Astrocyte (in vitro differentiated cells and primary cell): ENCODE data around the gene ROBO2. TPM values are rescaled to one million over a fixed set of nuclear protein-coding genes. Genes with fewer than 3 reads are reported as not detected.

Experiments used
- DNase-seq: peaks from one replicate; pipeline ENCODE4 v3.0.0-alpha.2; 2010; ENCODE audit warnings: low read depth
- FAIRE-seq: peaks from 2 replicates; lab custom pipeline; 2011; peaks lifted over from hg19 to GRCh38; lab: Jason Lieb, UNC
- H2AFZ ChIP-seq: 2 replicates; pipeline ENCODE4 v1.6.0; 2012; ENCODE audit warnings: low read depth, low read length, inconsistent platforms
- H3K27ac ChIP-seq: 2 replicates; pipeline ENCODE4 v1.5.1; 2011; ENCODE audit warnings: low read depth, low read length, inconsistent platforms
- H3K27me3 ChIP-seq: 2 replicates; pipeline ENCODE4 v1.6.0; 2011; ENCODE audit warnings: low read length, inconsistent platforms; ENCODE audit not compliant: insufficient read depth
- H3K36me3 ChIP-seq: 2 replicates; pipeline ENCODE4 v1.5.1; 2011; ENCODE audit warnings: low read length, inconsistent platforms; ENCODE audit not compliant: insufficient read depth
- H3K4me1 ChIP-seq: 2 replicates; pipeline ENCODE4 v1.5.1; 2011; ENCODE audit warnings: low read length, inconsistent platforms; ENCODE audit not compliant: insufficient read depth
- H3K4me2 ChIP-seq: 2 replicates; pipeline ENCODE4 v1.6.0; 2012; ENCODE audit warnings: low read length, inconsistent platforms
- H3K4me3 ChIP-seq: 2 replicates; pipeline ENCODE4 v1.5.1; 2011; ENCODE audit warnings: low read depth, mild to moderate bottlenecking, low read length, inconsistent platforms; ENCODE audit not compliant: insufficient read depth
- H3K79me2 ChIP-seq: 2 replicates; pipeline ENCODE4 v1.6.0; 2012; ENCODE audit warnings: mild to moderate bottlenecking, low read length, inconsistent platforms; ENCODE audit not compliant: insufficient read depth
- H3K9ac ChIP-seq: 2 replicates; pipeline ENCODE4 v1.6.0; 2012; ENCODE audit warnings: mild to moderate bottlenecking, low read length, inconsistent platforms
- H3K9me3 ChIP-seq: 2 replicates; pipeline ENCODE4 v1.5.1; 2012; ENCODE audit warnings: low read depth, mild to moderate bottlenecking, low read length, inconsistent platforms; ENCODE audit not compliant: insufficient read depth
- H4K20me1 ChIP-seq: 2 replicates; pipeline ENCODE4 v1.6.0; 2012; ENCODE audit warnings: low read length, inconsistent platforms; ENCODE audit not compliant: insufficient read depth
- H3K27ac Mint-ChIP-seq: one replicate; pipeline ENCODE4 v1.8.0; 2021; ENCODE audit warnings: mild to moderate bottlenecking, mixed read lengths; ENCODE audit not compliant: unreplicated experiment
- H3K27me3 Mint-ChIP-seq: one replicate; pipeline ENCODE4 v1.8.0; 2021; ENCODE audit warnings: low read depth, mixed read lengths; ENCODE audit not compliant: unreplicated experiment
- H3K36me3 Mint-ChIP-seq: one replicate; pipeline ENCODE4 v1.8.0; 2021; ENCODE audit warnings: low read depth, mixed read lengths; ENCODE audit not compliant: unreplicated experiment
- H3K4me1 Mint-ChIP-seq: one replicate; pipeline ENCODE4 v1.8.0; 2021; ENCODE audit warnings: low read depth, mixed read lengths; ENCODE audit not compliant: unreplicated experiment
- H3K4me3 Mint-ChIP-seq: one replicate; pipeline ENCODE4 v1.8.0; 2021; ENCODE audit warnings: mild to moderate bottlenecking, moderate library complexity, mixed read lengths; ENCODE audit not compliant: unreplicated experiment
- H3K9me3 Mint-ChIP-seq: one replicate; pipeline ENCODE4 v1.8.0; 2021; ENCODE audit warnings: mild to moderate bottlenecking, mixed read lengths; ENCODE audit not compliant: unreplicated experiment
- CTCF ChIP-seq: IDR thresholded peaks from 2 replicates; pipeline ENCODE4 v1.5.1; 2011; ENCODE audit warnings: low read depth, mild to moderate bottlenecking, inconsistent platforms, low read length, moderate library complexity; ENCODE audit not compliant: insufficient read depth
- EZH2 ChIP-seq: IDR thresholded peaks from 2 replicates; pipeline ENCODE4 v1.6.1; 2012; ENCODE audit warnings: mild to moderate bottlenecking, low read length, inconsistent platforms; ENCODE audit not compliant: insufficient read depth
- total RNA-seq: library from RNA; stranded (reverse); gene quantifications from 2 replicates; pipeline ENCODE4 v1.2.1, GENCODE V29; 2021

ROBO2 gene
- total RNA-seq, 1 donor from 2014 or later, result 1.4 TPM

- H3K27ac ChIP-seq, result no peak overlapping the region
- H3K4me1 Mint-ChIP-seq, result peaks cover 2% of the 10 kb centered on the region
- no peaks in the 10 kb centered on the region for H3K9me3 ChIP-seq
- H3K79me2 ChIP-seq, result no peaks in the 10 kb centered on the region
- H3K36me3 ChIP-seq, result no peaks in the 10 kb centered on the region
- H3K9me3 Mint-ChIP-seq, result peaks cover 2% of the 10 kb centered on the region
- no peak overlapping the region for H3K4me2 ChIP-seq
- no peak overlapping the region for H3K27ac Mint-ChIP-seq
- H3K4me1 ChIP-seq, result no peaks in the 10 kb centered on the region
- no peaks in the 10 kb centered on the region for H3K27me3 Mint-ChIP-seq
- DNase-seq, result no peak
- no peaks in the 10 kb centered on the region for H3K36me3 Mint-ChIP-seq
- FAIRE-seq, result no peak
- no peaks in the 10 kb centered on the region for H4K20me1 ChIP-seq
- no peak overlapping the region for H3K9ac ChIP-seq
- H3K27me3 ChIP-seq, result no peaks in the 10 kb centered on the region
- no peak overlapping the region for H3K4me3 Mint-ChIP-seq
- no peak overlapping the region for H3K4me3 ChIP-seq
- no peak for TF ChIP-seq EZH2
- TF ChIP-seq CTCF, result no peak
- no peak overlapping the region for H2AFZ ChIP-seq
Observed at GRCh38 chr3:77546246-77546645, 506.3 kb downstream of the ROBO2 start.

- no peak for DNase-seq
- peaks cover 2% of the 10 kb centered on the region for H3K4me1 Mint-ChIP-seq
- Histone ChIP-seq H4K20me1 (no peaks in the 10 kb centered on the region), H3K36me3 (no peaks in the 10 kb centered on the region), H3K9me3 (no peaks in the 10 kb centered on the region), H3K4me1 (no peaks in the 10 kb centered on the region), H3K27ac (no peak overlapping the region), H3K79me2 (no peaks in the 10 kb centered on the region), H3K27me3 (no peaks in the 10 kb centered on the region), H3K4me2 (no peak overlapping the region), H3K9ac (no peak overlapping the region), H2AFZ (no peak overlapping the region), H3K4me3 (no peak overlapping the region)
- TF ChIP-seq CTCF, result no peak
- no peak for TF ChIP-seq EZH2
- H3K4me3 Mint-ChIP-seq, result no peak overlapping the region
- H3K9me3 Mint-ChIP-seq, result peaks cover 2% of the 10 kb centered on the region
- H3K27me3 Mint-ChIP-seq, result no peaks in the 10 kb centered on the region
- FAIRE-seq, result no peak
- no peak overlapping the region for H3K27ac Mint-ChIP-seq
- no peaks in the 10 kb centered on the region for H3K36me3 Mint-ChIP-seq
Observed at GRCh38 chr3:77549034-77549433, 509.1 kb downstream of the ROBO2 start.

GRCh38 chr3:77553240-77553639, 513.3 kb downstream of the ROBO2 start:
- H3K36me3 ChIP-seq, result no peaks in the 10 kb centered on the region
- H3K4me3 ChIP-seq, result no peak overlapping the region
- H3K27ac ChIP-seq, result no peak overlapping the region
- no peaks in the 10 kb centered on the region for H3K4me1 Mint-ChIP-seq
- H3K27me3 Mint-ChIP-seq, result no peaks in the 10 kb centered on the region
- no peaks in the 10 kb centered on the region for H4K20me1 ChIP-seq
- no peak overlapping the region for H3K4me2 ChIP-seq
- H3K9me3 ChIP-seq, result no peaks in the 10 kb centered on the region
- no peak for DNase-seq
- no peaks in the 10 kb centered on the region for H3K36me3 Mint-ChIP-seq
- H3K9ac ChIP-seq, result no peak overlapping the region
- H3K4me3 Mint-ChIP-seq, result no peak overlapping the region
- no peaks in the 10 kb centered on the region for H3K9me3 Mint-ChIP-seq
- H3K27ac Mint-ChIP-seq, result no peak overlapping the region
- no peak for FAIRE-seq
- TF ChIP-seq CTCF (no peak), EZH2 (no peak)
- no peaks in the 10 kb centered on the region for H3K79me2 ChIP-seq
- H3K27me3 ChIP-seq, result no peaks in the 10 kb centered on the region
- H3K4me1 ChIP-seq, result no peaks in the 10 kb centered on the region
- no peak overlapping the region for H2AFZ ChIP-seq
